HG03039 (cell line): Measurements from ENCODE around the gene ZNF592.

Experiments used
- ATAC-seq: cut with Tn5 transposase; IDR thresholded peaks from one replicate; pipeline ENCODE4 v1.9.1; 2021; ENCODE audit warnings: mild to moderate bottlenecking, moderate library complexity; ENCODE audit not compliant: unreplicated experiment

Gene ZNF592

GRCh38 chr15:84824260-84825007 is 76.0 kb downstream of the ZNF592 start:
- ATAC-seq: no peak

- ATAC-seq: no peak
Measured at GRCh38 chr15:84826369-84826823, 78.0 kb downstream of the ZNF592 start.

- ATAC-seq: no peak
Measured at GRCh38 chr15:84827246-84827645, 78.9 kb downstream of the ZNF592 start.

- no peak for ATAC-seq
Measured at GRCh38 chr15:84828086-84828908, 79.9 kb downstream of the ZNF592 start.

- ATAC-seq: no peak
Measured at GRCh38 chr15:84829428-84829827, 81.0 kb downstream of the ZNF592 start.

- no peak for ATAC-seq
Measured at GRCh38 chr15:84830036-84830435, 81.6 kb downstream of the ZNF592 start.

- ATAC-seq: no peak
Measured at GRCh38 chr15:84831028-84831427, 82.6 kb downstream of the ZNF592 start.

- ATAC-seq: no peak
Measured at GRCh38 chr15:84831613-84832012, 83.2 kb downstream of the ZNF592 start.

GRCh38 chr15:84832448-84833040 is 84.2 kb downstream of the ZNF592 start:
- no peak for ATAC-seq

- ATAC-seq: no peak
Measured at GRCh38 chr15:84833447-84834228, 85.2 kb downstream of the ZNF592 start.

- ATAC-seq: no peak
Measured at GRCh38 chr15:84834229-84834955, 86.0 kb downstream of the ZNF592 start.

- ATAC-seq: no peak
Measured at GRCh38 chr15:84834969-84835368, 86.6 kb downstream of the ZNF592 start.

- no peak for ATAC-seq
Measured at GRCh38 chr15:84835661-84836337, 87.4 kb downstream of the ZNF592 start.

GRCh38 chr15:84836844-84837243 is 88.5 kb downstream of the ZNF592 start:
- no peak for ATAC-seq

- no peak for ATAC-seq
Measured at GRCh38 chr15:84839714-84840113, 91.3 kb downstream of the ZNF592 start.

- ATAC-seq: no peak
Measured at GRCh38 chr15:84840255-84840654, 91.9 kb downstream of the ZNF592 start.

- no peak for ATAC-seq
Measured at GRCh38 chr15:84840741-84841429, 92.5 kb downstream of the ZNF592 start.

GRCh38 chr15:84842781-84843180 is 94.4 kb downstream of the ZNF592 start:
- ATAC-seq: no peak

- no peak for ATAC-seq
Measured at GRCh38 chr15:84844964-84845363, 96.6 kb downstream of the ZNF592 start.
